Neural progenitor cell (in vitro differentiated cells): ENCODE data around the gene SPDYC.

Source experiments
- CTCF ChIP-seq: fragments of 200-600 bp; sonication (generic); IDR thresholded peaks from 2 replicates; pipeline ENCODE4 v1.5.1; 2017; ENCODE audit warnings: antibody characterized with exemption, mild to moderate bottlenecking
- EZH2 ChIP-seq: fragments of 200-600 bp; sonication (generic); IDR thresholded peaks from 2 replicates; pipeline ENCODE4 v1.6.1; 2017; ENCODE audit warnings: antibody characterized with exemption, mild to moderate bottlenecking, moderate library complexity
- EZH2phosphoT487 ChIP-seq: fragments of 200-600 bp; sonication (generic); IDR thresholded peaks from 2 replicates; pipeline ENCODE4 v1.6.1; 2017; ENCODE audit warnings: antibody characterized with exemption

DNA sequence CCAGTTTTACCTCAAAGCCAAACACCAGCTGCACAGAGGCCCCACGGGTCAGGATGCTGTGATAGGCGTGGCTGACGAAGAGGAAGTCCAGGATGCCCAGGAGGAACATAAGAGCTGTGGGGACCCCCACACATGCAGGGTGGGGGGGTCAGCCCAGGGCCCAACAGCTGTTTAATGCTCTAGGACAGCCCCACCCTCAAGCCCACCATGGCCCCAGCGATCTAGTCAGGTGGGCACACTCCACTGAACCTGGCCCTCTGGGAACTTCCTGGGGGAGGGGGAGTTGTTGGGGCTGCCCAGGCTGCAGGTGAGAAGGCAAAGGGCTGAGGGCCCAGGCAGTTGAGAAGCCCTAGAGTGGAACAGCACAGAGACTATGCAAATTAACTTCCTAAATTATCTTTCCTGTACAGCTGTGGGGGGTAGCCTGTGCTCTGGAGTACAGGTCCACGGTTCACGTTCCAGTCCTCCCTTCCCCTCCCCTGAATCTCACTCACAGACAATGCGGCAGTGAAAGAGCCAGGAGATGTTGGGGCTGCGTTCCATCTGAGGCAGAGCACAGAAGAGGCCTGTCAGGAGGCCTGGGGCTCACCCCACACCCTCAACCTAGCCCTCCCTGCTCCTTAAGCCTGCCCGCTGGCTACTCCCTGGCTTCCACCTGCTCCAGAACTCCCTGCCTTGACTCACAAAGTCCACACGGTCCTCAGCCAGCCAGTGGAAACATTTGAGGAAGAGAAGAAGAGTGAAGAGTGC, 37.6 kb upstream of the SPDYC start:
- TF ChIP-seq CTCF, result no peak
- no peak for TF ChIP-seq EZH2
- TF ChIP-seq EZH2phosphoT487, result no peak
